G401.6 (cell line): Measurements from ENCODE around the gene SLC6A18.

Experiments
- FAIRE-seq: peaks from 2 replicates; lab custom pipeline; 2012; peaks lifted over from hg19 to GRCh38; lab: Jason Lieb, UNC

The SLC6A18 gene, protein sequence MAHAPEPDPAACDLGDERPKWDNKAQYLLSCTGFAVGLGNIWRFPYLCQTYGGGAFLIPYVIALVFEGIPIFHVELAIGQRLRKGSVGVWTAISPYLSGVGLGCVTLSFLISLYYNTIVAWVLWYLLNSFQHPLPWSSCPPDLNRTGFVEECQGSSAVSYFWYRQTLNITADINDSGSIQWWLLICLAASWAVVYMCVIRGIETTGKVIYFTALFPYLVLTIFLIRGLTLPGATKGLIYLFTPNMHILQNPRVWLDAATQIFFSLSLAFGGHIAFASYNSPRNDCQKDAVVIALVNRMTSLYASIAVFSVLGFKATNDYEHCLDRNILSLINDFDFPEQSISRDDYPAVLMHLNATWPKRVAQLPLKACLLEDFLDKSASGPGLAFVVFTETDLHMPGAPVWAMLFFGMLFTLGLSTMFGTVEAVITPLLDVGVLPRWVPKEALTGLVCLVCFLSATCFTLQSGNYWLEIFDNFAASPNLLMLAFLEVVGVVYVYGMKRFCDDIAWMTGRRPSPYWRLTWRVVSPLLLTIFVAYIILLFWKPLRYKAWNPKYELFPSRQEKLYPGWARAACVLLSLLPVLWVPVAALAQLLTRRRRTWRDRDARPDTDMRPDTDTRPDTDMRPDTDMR

DNA sequence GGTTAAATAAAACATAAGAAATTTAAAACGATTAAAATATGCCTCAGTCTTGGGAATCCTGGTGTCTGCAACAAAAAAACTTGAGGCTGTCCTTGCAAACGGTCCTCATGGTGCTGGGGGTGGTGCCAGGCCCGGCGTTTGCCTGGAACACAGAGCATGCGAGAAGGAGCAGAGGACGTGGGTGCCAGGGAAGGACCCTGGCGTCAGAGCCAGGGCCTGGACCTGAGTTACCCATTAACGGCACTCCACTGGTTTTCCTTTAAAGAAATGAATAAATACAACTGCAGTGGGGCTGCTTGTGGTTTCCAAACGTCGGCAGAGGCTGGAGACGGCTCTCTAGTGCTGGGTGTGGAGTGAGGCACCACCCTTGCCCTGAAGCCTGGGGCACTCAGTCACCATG lies at the start of gene SLC6A18:
Gene SLC6A18, plus strand, starts transcription at position 301 of the 400 bp plus-strand sequence. Its CDS starts 97 bp downstream, at position 398.
- FAIRE-seq = no peak

DNA sequence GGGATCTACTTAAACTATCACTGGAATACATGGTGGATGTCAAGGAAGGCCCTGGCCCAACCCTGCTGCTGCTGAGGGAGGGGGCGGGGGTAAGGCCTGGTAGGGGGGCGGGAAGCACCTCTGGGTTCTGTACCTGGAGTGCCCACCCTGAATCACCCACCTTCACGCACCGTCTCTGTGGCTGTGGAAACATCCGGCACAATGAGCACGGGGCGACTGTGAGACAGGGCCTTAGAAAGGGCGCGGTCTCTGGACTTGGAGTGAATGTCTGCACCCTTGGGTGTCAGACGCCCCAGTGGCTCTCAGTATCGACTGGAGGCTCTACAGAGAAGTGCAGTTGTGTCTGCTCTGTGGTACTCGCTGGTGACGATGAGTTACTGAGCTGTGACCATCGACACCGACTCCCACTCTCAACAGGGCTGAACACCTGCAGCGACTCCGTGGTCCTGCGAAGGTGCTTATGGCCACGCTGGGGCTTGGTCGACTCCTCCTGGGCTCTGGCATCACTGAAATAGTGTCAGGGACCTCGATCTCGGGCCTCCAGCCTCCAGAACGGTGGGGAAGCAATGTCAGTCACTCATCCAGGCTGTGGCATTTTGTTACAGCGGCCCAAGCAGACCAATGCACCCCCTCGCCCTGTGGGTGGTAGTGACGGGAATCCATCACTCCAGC lies 49.2 kb upstream of the SLC6A18 start:
- no peak for FAIRE-seq

DNA sequence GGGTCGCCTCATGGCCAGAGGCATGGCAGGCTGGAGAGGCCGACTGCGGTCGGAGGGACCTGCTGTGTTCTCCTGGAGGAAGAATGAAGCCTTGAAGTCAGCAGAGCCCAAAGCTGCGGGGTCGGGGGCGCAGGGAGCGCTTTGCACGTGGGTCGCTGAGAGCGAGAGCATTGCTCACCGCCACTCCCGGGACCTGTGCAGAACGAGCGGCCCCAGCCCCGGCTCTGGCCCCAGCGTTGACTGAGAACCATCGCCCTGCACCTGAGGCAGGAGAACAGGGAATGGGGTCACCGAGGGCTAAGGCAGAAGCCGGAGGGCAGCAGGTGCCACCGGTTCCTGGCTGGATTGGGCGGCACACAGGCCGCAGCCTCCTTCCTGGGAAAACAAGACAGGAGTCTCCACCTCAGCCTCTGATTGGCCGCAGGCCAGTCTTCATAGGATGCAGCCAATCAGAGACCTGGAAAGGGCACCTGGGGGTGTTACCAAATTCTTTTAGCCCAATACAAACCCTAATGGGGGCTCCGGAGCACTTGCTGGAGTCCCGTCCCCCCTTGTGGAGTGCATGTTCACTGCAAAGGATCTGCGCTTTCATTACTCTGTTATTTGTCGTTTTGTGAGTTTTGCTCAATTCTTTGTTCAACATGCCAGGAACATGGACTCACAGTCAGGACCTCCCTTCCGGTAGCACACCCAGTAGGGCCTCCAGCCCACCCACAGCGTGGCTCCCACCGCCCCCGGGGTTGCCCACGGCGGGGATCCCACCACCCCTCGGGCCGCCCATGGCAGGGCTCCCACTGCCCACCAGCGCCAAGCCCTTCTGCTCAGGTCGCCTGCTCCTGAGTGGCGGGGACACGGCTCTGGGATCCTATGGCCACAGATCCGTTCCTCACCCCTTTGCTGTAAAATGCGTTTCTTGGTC lies 48.4 kb upstream of the SLC6A18 start:
- FAIRE-seq = no peak

DNA sequence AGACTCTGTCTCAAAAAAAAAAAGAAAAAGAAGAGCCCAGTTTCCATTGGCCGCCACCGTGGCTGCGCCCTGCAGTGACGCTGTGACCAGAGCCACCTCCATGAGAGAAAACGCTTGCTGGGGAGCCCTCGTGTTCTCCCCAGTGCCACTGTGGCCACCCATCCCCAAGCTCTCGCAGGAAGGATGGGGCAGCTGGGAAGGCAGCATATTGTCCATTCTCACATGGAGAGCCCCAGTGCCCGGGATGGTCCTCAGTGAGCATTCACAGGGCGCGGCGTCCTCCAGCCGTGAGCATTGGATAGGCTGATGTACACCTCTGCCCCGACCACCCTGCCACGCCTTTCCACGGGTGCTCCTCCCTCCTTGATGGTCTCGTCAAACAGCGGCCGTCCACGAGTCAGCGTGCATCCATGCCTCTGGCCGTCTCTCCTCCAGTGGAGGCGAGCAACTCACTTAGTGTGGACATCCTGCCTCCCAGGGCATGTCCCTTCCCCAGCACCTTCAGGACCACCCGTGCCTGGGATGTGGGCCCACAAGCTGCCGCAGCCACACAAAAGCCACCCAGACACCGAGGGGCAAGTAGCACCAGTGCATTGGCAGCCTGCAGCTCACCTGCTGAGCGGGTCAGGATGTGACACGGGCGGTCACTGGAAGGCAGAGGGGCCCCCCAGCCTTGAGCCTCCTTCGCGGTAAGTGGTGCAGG lies 47.2 kb upstream of the SLC6A18 start:
- no peak for FAIRE-seq

DNA sequence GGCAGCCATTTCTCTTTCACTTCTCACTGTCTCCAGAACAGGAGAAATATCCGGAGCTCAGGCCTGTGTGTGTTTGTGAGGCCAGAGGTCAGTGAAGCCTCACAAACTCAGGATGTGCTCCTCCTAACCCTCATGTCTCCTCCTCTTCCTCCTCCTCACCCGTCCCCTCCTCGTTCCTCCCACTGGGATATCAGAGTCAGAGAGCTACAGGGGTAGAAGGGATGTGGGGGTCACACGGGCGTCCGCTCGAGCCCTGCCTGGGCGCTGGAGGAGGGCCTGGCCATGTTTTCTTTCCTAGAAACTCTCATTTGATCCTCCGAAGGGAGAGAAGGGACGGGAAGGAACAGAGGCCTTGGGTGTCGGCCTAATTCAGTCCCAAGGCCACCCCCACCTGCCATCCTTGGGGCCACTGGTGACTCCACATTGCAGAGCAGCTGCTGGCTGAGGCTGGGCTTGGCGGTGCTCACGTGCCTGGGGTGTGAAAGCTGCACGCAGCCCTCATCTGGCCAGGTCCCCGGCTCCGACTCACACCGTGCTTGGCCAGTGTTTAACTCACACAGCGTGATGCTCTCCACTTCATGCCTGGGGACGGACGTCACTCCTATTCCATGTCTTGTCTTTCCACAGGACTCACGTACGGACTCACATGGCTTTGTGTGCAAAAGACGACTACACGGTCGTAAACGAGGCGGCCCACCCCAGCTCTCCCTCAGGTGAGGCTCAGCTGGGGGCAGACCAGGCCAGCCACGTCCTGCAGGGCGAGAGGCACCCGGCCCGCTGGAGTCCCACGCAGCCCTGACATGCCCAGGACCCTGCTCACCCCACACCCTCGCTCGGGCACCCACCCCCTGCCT lies 46.4 kb upstream of the SLC6A18 start:
- FAIRE-seq = no peak

DNA sequence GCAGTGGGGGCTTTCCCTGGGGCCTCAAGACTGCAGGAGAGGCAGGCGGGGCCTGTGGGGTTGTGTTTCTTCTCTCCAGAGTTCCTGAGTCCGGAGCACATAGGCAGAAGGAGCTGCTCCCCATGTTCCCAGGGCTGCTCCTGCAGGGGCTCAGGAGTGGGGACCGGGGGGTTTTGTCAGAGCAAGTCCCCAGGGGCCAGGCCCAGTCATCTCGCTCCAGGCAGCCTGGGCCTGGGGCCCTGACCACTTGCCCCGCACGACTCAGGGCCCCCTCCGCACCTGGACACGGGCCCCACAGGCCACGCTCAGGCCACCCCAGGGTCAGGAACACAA lies 45.8 kb upstream of the SLC6A18 start:
- FAIRE-seq = no peak

DNA sequence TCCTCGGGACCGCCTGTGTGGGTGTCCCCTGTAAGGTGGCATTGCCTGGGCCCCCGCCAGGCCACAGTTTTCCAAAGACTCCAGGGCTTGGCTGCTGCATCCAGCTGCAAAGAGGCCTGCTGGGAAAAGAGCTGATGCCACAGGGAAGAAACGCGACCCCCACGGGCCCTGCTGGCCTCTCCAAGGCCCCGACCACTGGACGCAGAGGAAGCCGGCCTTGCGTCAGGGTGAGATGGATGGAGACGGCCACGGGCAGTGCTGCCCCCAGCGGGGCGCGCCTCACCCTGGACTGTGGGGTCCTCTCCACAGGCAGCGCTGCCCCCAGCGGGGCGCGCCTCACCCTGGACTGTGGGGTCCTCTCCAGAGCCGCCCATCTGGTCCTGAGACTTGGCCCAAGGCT lies 45.1 kb upstream of the SLC6A18 start:
- FAIRE-seq = no peak

DNA sequence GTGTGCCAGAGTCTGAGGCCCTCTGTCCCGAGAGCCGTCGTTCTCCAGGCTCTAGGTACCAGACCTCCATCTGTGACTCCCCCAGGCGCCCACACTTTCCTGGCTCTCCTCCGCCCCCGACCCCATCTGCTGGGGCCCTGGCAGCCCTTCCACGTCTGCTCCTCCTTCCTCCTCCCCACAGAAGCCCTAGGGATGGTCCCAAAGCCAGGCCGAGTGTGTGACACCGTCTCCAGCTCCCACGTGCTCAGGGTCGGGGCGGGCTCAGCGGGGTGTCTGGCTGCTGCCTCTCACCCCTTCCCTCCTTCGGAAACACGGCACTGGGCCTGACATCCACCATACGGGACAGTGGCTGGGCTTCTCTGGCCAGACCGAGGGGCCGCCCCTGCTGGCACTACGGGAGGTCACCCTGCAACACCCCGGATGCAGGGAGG lies 44.3 kb upstream of the SLC6A18 start:
- no peak for FAIRE-seq

DNA sequence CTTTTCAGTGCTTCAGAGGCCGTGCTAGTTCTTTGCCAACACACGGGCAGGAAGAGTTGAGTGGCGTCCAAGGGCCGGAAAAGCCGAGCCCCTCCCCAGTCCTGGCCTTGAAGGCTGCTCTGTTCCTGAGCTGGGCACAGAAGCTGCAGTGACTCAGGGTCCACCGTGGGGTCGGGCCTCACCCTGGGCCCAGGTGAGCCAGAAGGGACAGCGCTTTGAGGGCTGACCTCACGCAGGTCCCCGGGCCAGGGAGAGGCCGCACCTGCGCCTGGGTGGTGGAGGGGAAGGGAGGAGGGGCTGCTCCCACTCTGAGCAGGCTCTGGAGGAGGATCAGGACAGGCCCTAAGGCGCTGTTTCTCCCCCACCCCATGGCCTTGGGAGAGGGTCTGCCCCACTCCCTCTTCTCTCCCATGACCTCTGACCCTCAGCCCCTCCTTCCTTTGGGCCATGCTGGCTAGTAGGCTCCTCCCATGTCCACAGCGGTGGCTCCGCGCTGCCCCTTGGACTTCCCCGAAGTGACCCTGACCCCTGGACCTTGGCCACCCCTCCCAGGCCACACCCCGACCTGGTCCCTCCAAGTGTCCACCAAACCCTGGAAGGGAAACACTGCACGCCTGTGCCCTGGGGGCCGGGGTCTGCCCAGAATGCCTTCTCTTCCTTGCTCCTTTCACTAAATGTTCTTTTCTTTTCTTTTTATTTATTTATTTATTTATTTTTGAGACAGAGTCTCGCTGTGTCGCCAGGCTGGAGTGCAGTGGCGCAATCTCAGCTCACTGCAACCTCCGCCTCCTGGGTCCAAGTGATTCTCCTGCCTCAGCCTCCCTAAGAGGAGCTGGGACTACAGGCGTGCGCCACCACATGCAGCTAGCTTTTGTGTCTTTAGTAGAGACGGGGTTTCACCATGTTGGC lies 43.5 kb upstream of the SLC6A18 start:
- FAIRE-seq = no peak

DNA sequence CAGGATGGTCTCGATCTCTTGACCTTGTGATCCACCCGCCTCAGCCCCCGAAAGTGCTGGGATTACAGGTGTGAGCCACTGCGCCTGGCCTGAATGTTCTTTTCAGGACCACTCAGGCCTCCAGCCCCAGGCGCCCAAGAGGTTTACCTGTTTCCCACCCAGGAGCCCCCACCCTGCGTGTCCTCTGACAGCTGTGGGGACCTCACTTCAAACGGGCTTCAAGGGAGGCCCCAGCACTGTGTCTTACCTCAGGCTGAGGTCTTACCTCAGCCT lies 42.9 kb upstream of the SLC6A18 start:
- no peak for FAIRE-seq

DNA sequence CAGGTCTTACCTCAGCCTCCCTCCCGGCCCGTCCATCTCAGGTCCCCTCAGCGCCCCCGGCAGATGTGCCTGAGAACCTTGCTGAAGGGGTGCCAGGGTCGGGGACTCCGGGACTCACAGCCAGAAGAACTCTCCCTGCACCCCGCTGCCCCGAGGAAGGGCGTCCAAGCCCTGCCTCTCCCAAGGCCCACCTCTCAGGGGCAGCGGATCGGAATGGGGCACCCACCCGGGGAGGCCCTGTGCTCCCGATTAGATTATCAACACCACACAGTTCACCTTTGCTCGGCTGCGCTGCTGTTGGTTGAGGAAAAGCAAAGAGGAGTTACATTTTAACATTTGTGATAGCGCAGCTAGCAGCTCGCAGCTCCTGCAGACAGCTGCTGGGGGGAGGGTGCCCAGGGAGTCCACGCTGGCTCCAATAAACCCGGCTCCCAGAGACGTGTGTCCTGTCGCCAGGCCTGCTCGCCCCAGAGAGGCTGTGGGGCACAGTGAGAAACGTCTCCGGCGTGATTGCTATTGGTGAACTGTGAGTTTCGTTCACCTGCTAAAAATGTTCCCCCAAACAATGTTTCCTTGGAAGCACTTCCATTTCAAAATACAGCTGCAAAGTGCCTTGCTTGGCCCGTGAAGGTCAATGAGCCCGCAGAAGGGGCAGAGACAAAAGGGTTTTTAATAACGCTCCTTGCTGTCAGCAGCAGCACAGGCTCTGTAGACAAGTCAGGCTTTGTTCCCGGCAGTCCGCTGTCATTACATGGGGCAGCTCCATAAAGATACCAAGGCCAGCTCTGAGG lies 42.4 kb upstream of the SLC6A18 start:
- FAIRE-seq = no peak

DNA sequence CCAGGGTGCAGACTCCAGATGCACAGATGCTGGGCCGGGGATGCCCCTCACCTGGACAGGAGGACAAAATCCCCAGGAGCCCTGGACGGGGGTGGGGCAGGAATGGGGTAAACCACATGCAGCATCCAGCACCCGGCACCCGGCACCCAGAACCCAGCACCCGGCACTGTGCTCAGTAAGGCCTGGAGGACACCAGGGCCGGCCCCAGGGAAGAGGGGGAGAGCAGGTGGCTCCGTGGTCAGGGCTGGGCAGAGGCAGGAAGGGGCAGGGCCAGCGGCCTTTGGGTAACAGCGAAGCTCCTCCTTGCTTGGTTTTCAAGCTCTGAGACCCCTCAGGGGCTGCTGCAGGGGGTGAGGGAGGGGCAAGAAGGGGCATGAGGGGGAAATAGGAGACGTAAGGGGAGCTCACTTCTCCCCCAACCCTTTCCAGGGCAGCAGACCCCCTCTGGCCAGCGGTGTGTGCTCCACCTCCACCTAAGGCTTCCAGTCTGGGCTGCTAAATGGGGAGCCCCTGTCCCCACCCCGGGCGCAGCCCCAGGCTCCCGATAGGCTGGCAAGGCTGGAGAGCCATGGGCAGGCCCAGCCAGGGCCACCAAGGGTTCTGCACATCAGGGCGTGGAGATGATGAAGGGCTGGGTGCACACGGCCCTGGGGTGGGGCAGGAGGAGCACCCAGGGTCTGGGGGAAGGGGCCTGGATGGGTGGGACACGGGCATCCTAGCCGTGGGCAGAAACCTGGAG lies 41.6 kb upstream of the SLC6A18 start:
- FAIRE-seq = no peak

DNA sequence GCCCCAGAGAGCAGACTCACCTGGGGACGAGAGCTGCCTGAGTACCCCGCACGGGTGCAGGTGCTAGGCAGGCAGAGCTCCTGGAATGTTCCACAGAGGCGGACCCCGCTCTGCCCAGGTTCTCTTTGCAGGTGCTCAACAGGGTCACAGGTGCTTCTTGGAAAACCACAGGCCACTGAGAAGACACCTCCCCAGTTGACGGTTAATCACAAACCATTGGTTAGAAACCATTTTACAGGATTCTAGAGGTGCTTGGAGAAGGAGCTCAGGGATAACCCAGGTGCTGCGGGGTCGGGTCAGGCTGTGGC lies 41.1 kb upstream of the SLC6A18 start:
- no peak for FAIRE-seq

DNA sequence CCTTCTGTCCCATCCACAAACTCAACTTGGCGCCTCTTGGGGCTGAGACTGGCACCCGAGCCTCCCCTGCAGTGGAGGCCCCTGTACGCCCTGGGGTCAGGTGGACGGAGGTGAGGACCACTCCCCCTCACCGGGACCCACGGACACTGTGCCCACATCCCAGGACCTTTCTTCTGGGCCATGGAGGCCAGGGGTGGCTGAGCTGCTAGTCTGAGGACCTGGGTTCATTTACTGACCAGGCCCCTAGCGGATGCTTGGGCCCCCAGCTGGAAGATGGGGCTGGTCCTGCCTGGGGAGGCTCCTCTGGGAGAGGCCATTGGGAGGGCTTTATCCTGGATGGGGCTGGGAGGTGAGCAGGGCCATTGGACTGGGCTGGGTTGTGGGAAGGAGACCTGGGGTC lies 40.7 kb upstream of the SLC6A18 start:
- no peak for FAIRE-seq

DNA sequence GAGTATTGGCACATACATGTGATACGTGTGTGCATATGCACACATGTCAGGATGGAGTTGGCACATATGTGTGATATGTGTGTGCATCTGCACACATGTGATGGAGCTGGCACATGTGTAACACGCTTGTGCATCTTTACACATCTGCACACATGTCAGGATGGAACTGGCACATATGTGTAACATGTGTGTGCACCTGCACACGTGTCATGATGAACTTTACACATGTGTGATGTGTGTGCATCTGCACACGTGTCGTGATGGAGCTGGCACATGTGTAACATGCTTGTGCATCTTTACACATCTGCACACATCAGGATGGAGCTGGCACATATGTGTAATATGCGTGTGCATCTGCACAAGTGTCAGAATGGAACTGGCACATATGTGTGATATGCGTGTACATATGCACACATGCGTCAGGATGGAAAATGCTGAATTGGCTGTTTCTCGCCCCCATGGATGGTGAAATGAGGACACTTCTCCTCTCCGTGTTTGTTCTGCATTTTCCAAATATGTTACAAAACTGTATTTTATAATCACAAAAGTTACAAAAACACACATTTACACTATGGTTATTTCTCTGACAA lies 40.0 kb upstream of the SLC6A18 start:
- FAIRE-seq = no peak

DNA sequence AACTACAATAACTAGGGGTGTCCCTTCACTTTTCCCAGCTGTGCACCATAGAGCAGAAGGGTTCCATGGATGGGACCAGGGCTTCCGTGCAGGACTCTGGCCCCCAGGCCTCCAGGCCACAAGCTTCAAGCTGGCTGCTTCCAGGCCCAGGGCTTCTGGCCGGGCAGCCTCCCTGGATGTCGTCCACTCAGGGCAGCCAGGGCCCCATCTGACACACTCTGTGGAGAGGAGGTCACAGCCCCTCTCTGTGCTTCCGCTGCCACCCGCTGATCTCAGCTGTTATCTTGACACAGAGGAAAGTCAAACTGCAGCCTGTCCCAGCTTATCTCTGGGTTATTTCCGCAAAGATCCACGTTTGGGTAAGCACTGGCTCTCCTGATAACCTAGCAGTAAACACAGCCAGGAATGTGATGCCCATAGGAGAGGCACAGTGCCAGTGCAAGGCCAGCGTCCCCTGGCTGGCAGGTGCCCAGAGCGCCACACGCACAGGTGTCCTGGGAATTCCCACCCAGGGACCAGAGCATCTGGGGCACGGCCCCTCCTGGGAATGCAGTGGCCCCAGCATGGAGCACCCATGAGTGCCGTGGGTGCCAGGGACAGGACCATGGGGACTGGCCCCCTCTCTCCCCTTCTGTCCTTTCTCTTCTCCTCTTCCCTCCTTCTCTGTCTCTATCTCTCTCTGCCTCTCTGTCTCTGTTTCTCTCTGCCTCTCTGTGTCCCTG lies 39.4 kb upstream of the SLC6A18 start:
- FAIRE-seq = no peak
